ENCODE results near the gene GPR39.

The GPR39 gene

DNA sequence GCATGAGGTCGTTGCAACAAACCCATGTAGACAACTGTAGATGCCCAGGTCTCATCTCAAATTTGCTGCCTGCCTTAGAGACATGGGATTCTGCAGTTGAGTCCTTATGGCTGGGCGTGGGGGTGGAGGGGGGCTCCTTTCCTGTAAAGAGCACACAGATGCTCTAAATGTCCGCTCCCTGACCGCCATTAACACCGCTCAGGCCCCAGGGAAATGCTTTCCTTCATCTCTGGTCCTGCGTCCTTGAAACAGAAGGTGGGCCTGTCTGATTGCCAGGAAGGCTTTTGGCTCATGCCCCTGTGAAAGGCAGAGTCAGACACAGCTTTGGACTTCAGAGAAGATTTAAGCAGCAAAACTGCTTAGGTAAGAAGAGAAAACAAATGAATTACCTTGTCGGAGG lies 25.7 kb downstream of the GPR39 start:
- TF ChIP-seq, protein P1, sequence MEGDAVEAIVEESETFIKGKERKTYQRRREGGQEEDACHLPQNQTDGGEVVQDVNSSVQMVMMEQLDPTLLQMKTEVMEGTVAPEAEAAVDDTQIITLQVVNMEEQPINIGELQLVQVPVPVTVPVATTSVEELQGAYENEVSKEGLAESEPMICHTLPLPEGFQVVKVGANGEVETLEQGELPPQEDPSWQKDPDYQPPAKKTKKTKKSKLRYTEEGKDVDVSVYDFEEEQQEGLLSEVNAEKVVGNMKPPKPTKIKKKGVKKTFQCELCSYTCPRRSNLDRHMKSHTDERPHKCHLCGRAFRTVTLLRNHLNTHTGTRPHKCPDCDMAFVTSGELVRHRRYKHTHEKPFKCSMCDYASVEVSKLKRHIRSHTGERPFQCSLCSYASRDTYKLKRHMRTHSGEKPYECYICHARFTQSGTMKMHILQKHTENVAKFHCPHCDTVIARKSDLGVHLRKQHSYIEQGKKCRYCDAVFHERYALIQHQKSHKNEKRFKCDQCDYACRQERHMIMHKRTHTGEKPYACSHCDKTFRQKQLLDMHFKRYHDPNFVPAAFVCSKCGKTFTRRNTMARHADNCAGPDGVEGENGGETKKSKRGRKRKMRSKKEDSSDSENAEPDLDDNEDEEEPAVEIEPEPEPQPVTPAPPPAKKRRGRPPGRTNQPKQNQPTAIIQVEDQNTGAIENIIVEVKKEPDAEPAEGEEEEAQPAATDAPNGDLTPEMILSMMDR (IDR thresholded peaks at IDR 0.05; ENCODE audit: poor library complexity, severe bottlenecking) = no peak
- ATAC-seq (ENCODE audit: low read depth) = no peak
- no peak for DNase-seq (ENCODE audit: low spot score)
- Histone ChIP-seq H3K9me3 (ENCODE audit: severe bottlenecking) (no peaks in the 10 kb centered on the region), H3K27ac (ENCODE audit: poor library complexity, severe bottlenecking) (no peak overlapping the region), H3K4me1 (ENCODE audit: insufficient read depth, poor library complexity, severe bottlenecking) (peaks cover 29% of the 10 kb centered on the region), H3K4me3 (ENCODE audit: severe bottlenecking) (no peak overlapping the region), H3K27me3 (ENCODE audit: insufficient read depth, poor library complexity, severe bottlenecking) (no peaks in the 10 kb centered on the region), H3K36me3 (ENCODE audit: low read depth) (no peaks in the 10 kb centered on the region)

DNA sequence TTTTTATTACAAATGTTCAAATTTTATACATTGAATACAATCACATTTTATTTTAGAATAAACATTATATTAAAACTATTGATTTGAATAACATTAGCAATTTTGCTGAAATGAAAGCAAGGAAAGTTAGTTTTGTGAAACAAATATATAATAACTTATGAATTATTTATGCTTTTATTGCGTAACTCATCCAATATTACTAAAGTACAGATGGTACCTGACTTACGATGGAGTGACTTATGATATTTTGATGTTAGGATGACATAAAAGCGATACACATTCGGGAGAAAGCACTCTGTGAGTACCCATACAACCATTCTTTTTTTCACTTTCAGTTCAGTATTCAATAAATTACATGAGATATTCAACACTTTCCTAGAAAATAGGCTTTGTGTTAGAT lies 26.5 kb downstream of the GPR39 start:
- no peak for ATAC-seq (ENCODE audit: low read depth)
- TF ChIP-seq, protein P1 (IDR thresholded peaks at IDR 0.05; ENCODE audit: poor library complexity, severe bottlenecking) = no peak
- H3K36me3 ChIP-seq (ENCODE audit: low read depth) = no peaks in the 10 kb centered on the region
- peaks cover 27% of the 10 kb centered on the region for H3K4me1 ChIP-seq (ENCODE audit: insufficient read depth, poor library complexity, severe bottlenecking)
- no peak overlapping the region for H3K27ac ChIP-seq (ENCODE audit: poor library complexity, severe bottlenecking)
- DNase-seq (ENCODE audit: low spot score) = no peak
- no peaks in the 10 kb centered on the region for H3K9me3 ChIP-seq (ENCODE audit: severe bottlenecking)
- no peak overlapping the region for H3K4me3 ChIP-seq (ENCODE audit: severe bottlenecking)
- no peaks in the 10 kb centered on the region for H3K27me3 ChIP-seq (ENCODE audit: insufficient read depth, poor library complexity, severe bottlenecking)

DNA sequence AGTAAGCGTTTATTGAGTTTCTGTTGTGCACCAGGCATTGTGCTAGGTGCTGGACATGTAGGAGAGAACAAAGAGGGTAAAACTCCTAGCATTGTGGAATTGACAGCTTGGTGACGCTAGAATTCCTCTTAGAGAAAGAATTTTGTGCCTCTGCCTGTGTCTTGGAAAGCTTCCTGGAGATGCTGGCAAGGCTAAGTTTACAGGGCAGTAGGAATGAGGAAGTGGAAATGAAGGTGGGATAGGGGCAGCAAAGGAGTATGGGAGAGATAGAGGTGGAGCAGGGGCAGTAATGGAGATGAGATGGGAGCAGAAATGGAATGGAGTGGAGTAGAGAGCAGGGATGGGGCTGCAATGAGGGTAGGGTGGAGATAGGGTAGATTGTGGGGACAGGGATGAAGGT lies 29.8 kb downstream of the GPR39 start:
- no peaks in the 10 kb centered on the region for H3K36me3 ChIP-seq (ENCODE audit: low read depth)
- no peak overlapping the region for H3K27ac ChIP-seq (ENCODE audit: poor library complexity, severe bottlenecking)
- H3K9me3 ChIP-seq (ENCODE audit: severe bottlenecking) = no peaks in the 10 kb centered on the region
- no peaks in the 10 kb centered on the region for H3K27me3 ChIP-seq (ENCODE audit: insufficient read depth, poor library complexity, severe bottlenecking)
- DNase-seq (ENCODE audit: low spot score) (no peak), ATAC-seq (ENCODE audit: low read depth) (no peak)
- TF ChIP-seq, protein P1 (IDR thresholded peaks at IDR 0.05; ENCODE audit: poor library complexity, severe bottlenecking) = no peak
- peaks cover 3% of the 10 kb centered on the region for H3K4me1 ChIP-seq (ENCODE audit: insufficient read depth, poor library complexity, severe bottlenecking)
- H3K4me3 ChIP-seq (ENCODE audit: severe bottlenecking) = no peak overlapping the region

- Histone ChIP-seq H3K9me3 (ENCODE audit: severe bottlenecking) (no peaks in the 10 kb centered on the region), H3K27ac (ENCODE audit: poor library complexity, severe bottlenecking) (no peak overlapping the region), H3K4me3 (ENCODE audit: severe bottlenecking) (no peak overlapping the region), H3K36me3 (ENCODE audit: low read depth) (no peaks in the 10 kb centered on the region), H3K4me1 (ENCODE audit: insufficient read depth, poor library complexity, severe bottlenecking) (peaks cover 3% of the 10 kb centered on the region), H3K27me3 (ENCODE audit: insufficient read depth, poor library complexity, severe bottlenecking) (no peaks in the 10 kb centered on the region)
- TF ChIP-seq, protein P1 (IDR thresholded peaks at IDR 0.05; ENCODE audit: poor library complexity, severe bottlenecking) = no peak
- DNase-seq (ENCODE audit: low spot score) = no peak
- no peak for ATAC-seq (ENCODE audit: low read depth)
Measured at GRCh38 chr2:132448331-132448730, 31.7 kb downstream of the GPR39 start.

GRCh38 chr2:132448771-132449170 lies 32.2 kb downstream of the GPR39 start:
- no peak overlapping the region for H3K4me3 ChIP-seq (ENCODE audit: severe bottlenecking)
- DNase-seq (ENCODE audit: low spot score) (no peak), ATAC-seq (ENCODE audit: low read depth) (peak; percentile 49; the same call in 2 of the 3 replicates)
- H3K27ac ChIP-seq (ENCODE audit: poor library complexity, severe bottlenecking) = no peak overlapping the region
- TF ChIP-seq, protein P1 (IDR thresholded peaks at IDR 0.05; ENCODE audit: poor library complexity, severe bottlenecking) = peak; percentile 67
- H3K36me3 ChIP-seq (ENCODE audit: low read depth) = no peaks in the 10 kb centered on the region
- H3K27me3 ChIP-seq (ENCODE audit: insufficient read depth, poor library complexity, severe bottlenecking) = no peaks in the 10 kb centered on the region
- H3K4me1 ChIP-seq (ENCODE audit: insufficient read depth, poor library complexity, severe bottlenecking) = peaks cover 3% of the 10 kb centered on the region
- H3K9me3 ChIP-seq (ENCODE audit: severe bottlenecking) = no peaks in the 10 kb centered on the region
